ENCODE data around the gene LHPP. TPM values are rescaled to one million over a fixed set of nuclear protein-coding genes. Genes with fewer than 3 reads are reported as not detected.

Gene LHPP
- total and polyA plus RNA-seq, 2 donors (not counting 1 experiment from before 2014, with no cell fraction given) = 10.2 to 15.6 TPM

- DNase-seq (ENCODE audit: low read depth in 2 of 2) = no peak
- no peaks in the 10 kb centered on the region for H3K79me2 ChIP-seq (ENCODE audit: control insufficient read depth, insufficient read depth, low read length)
- TF ChIP-seq EZH2 (IDR thresholded peaks at IDR 0.05; ENCODE audit: low read length, missing control alignments) (no peak), CTCF (conservative IDR thresholded peaks at IDR 0.05 in 1 of 2, IDR thresholded peaks at IDR 0.05 in 1 of 2; ENCODE audit: low read depth in 1 of 2, low read length in 2 of 2) (no peak)
Measured at GRCh38 chr10:124625831-124626238, 164.2 kb downstream of the LHPP start.

GRCh38 chr10:124626759-124627380 is 165.2 kb downstream of the LHPP start:
- no peak for DNase-seq (ENCODE audit: low read depth in 2 of 2)
- Histone ChIP-seq H2AFZ (ENCODE audit: low read length) (no peak overlapping the region), H3K4me2 (ENCODE audit: extremely low read depth, insufficient read depth, low read length) (no peak overlapping the region), H3K27me3 (ENCODE audit: control insufficient read depth, insufficient read depth, low read length) (no peaks in the 10 kb centered on the region), H3K9ac (ENCODE audit: insufficient read depth, low read length) (no peak overlapping the region), H3K4me3 (replicated peaks in 1 of 4; ENCODE audit: control extremely low read depth in 1 of 4, insufficient read depth in 1 of 4, low read depth in 3 of 4, low read length in 4 of 4) (no peak overlapping the region), H3K79me2 (ENCODE audit: control insufficient read depth, insufficient read depth, low read length) (no peaks in the 10 kb centered on the region), H3K4me1 (ENCODE audit: control insufficient read depth, extremely low read depth, insufficient read depth, low read length) (no peaks in the 10 kb centered on the region), H3K36me3 (ENCODE audit: control insufficient read depth, insufficient read depth, low read length) (no peaks in the 10 kb centered on the region), H3K9me3 (ENCODE audit: control insufficient read depth, insufficient read depth, low read depth, low read length) (no peaks in the 10 kb centered on the region), H4K20me1 (ENCODE audit: control insufficient read depth, extremely low read depth, insufficient read depth, low read length) (no peaks in the 10 kb centered on the region), H3K27ac (ENCODE audit: insufficient read depth, low read length) (no peak overlapping the region)
- TF ChIP-seq CTCF (conservative IDR thresholded peaks at IDR 0.05 in 1 of 2, IDR thresholded peaks at IDR 0.05 in 1 of 2; ENCODE audit: low read depth in 1 of 2, low read length in 2 of 2) (no peak), EZH2 (IDR thresholded peaks at IDR 0.05; ENCODE audit: low read length, missing control alignments) (no peak)

More at GRCh38 chr10:124625831-124626238, 164.2 kb downstream of the LHPP start:
- Histone ChIP-seq H3K36me3 (ENCODE audit: control insufficient read depth, insufficient read depth, low read length) (no peaks in the 10 kb centered on the region), H3K9ac (ENCODE audit: insufficient read depth, low read length) (no peak overlapping the region), H3K4me1 (ENCODE audit: control insufficient read depth, extremely low read depth, insufficient read depth, low read length) (no peaks in the 10 kb centered on the region), H3K4me2 (ENCODE audit: extremely low read depth, insufficient read depth, low read length) (no peak overlapping the region), H3K9me3 (ENCODE audit: control insufficient read depth, insufficient read depth, low read depth, low read length) (no peaks in the 10 kb centered on the region), H3K27me3 (ENCODE audit: control insufficient read depth, insufficient read depth, low read length) (no peaks in the 10 kb centered on the region), H3K27ac (ENCODE audit: insufficient read depth, low read length) (no peak overlapping the region), H3K4me3 (replicated peaks in 1 of 4; ENCODE audit: control extremely low read depth in 1 of 4, insufficient read depth in 1 of 4, low read depth in 3 of 4, low read length in 4 of 4) (no peak overlapping the region), H4K20me1 (ENCODE audit: control insufficient read depth, extremely low read depth, insufficient read depth, low read length) (no peaks in the 10 kb centered on the region), H2AFZ (ENCODE audit: low read length) (no peak overlapping the region)

GRCh38 chr10:124627866-124628675 is 166.4 kb downstream of the LHPP start:
- no peak overlapping the region for H2AFZ ChIP-seq (ENCODE audit: low read length)
- no peak overlapping the region for H3K4me2 ChIP-seq (ENCODE audit: extremely low read depth, insufficient read depth, low read length)
- no peaks in the 10 kb centered on the region for H4K20me1 ChIP-seq (ENCODE audit: control insufficient read depth, extremely low read depth, insufficient read depth, low read length)
- H3K9ac ChIP-seq (ENCODE audit: insufficient read depth, low read length) = no peak overlapping the region
- no peaks in the 10 kb centered on the region for H3K4me1 ChIP-seq (ENCODE audit: control insufficient read depth, extremely low read depth, insufficient read depth, low read length)
- no peaks in the 10 kb centered on the region for H3K27me3 ChIP-seq (ENCODE audit: control insufficient read depth, insufficient read depth, low read length)
- no peaks in the 10 kb centered on the region for H3K36me3 ChIP-seq (ENCODE audit: control insufficient read depth, insufficient read depth, low read length)
- no peak overlapping the region for H3K27ac ChIP-seq (ENCODE audit: insufficient read depth, low read length)
- no peaks in the 10 kb centered on the region for H3K79me2 ChIP-seq (ENCODE audit: control insufficient read depth, insufficient read depth, low read length)
- no peak overlapping the region for H3K4me3 ChIP-seq (replicated peaks in 1 of 4; ENCODE audit: control extremely low read depth in 1 of 4, insufficient read depth in 1 of 4, low read depth in 3 of 4, low read length in 4 of 4)
- H3K9me3 ChIP-seq (ENCODE audit: control insufficient read depth, insufficient read depth, low read depth, low read length) = no peaks in the 10 kb centered on the region
- DNase-seq (ENCODE audit: low read depth in 2 of 2) = no peak
- TF ChIP-seq EZH2 (IDR thresholded peaks at IDR 0.05; ENCODE audit: low read length, missing control alignments) = no peak
- no peak for TF ChIP-seq CTCF (conservative IDR thresholded peaks at IDR 0.05 in 1 of 2, IDR thresholded peaks at IDR 0.05 in 1 of 2; ENCODE audit: low read depth in 1 of 2, low read length in 2 of 2)
